ENCODE data around the gene CRIP2. TPM values are rescaled to one million over a fixed set of nuclear protein-coding genes. Genes with fewer than 3 reads are reported as not detected.

The CRIP2 gene
- total RNA-seq (10 to 100 TPM; 20.7 to 90.6 (median 50.9) TPM), polyA plus RNA-seq (100 to 1,000 TPM in 2 of 3 donors, 1 to 10 TPM in 1; 5.9 to 193 (median 141) TPM)
- long read RNA-seq, donor 1, transcript CRIP2-201 (8 exons, 1,857 nt), result major isoform, 8 of 9 reads
- long read RNA-seq, donor 1, partial matches to known transcripts, result 0 of 9 reads
- long read RNA-seq, donor 1, other reads (novel, unspliced or antisense), result 0 of 9 reads
- long read RNA-seq, donor 2, transcript CRIP2-201 (8 exons, 1,857 nt), result major isoform, 10 of 12 reads
- long read RNA-seq, donor 2, partial matches to known transcripts, result 0 of 12 reads
- long read RNA-seq, donor 2, other reads (novel, unspliced or antisense), result 0 of 12 reads
- long read RNA-seq, donor 3, partial matches to known transcripts, result 0 of 4 reads
- long read RNA-seq, donor 3, other reads (novel, unspliced or antisense), result 0 of 4 reads
- long read RNA-seq, donor 4, transcript CRIP2-201 (8 exons, 1,857 nt), result major isoform, 33 of 37 reads
- long read RNA-seq, donor 4, partial matches to known transcripts, result 2 of 37 reads
- long read RNA-seq, donor 4, other reads (novel, unspliced or antisense), result 2 of 37 reads
- long read RNA-seq, donor 5, transcript CRIP2-201 (8 exons, 1,857 nt), result major isoform, 69 of 74 reads
- long read RNA-seq, donor 5, partial matches to known transcripts, result 0 of 74 reads
- long read RNA-seq, donor 5, other reads (novel, unspliced or antisense), result 2 of 74 reads
- long read RNA-seq, donor 6, transcript CRIP2-201 (8 exons, 1,857 nt), result major isoform, 83 of 104 reads
- long read RNA-seq, donor 6, partial matches to known transcripts, result 6 of 104 reads
- long read RNA-seq, donor 6, other reads (novel, unspliced or antisense), result 10 of 104 reads
- long read RNA-seq, donor 7, transcript CRIP2-201 (8 exons, 1,857 nt), result major isoform, 6 of 7 reads
- long read RNA-seq, donor 7, partial matches to known transcripts, result 0 of 7 reads
- long read RNA-seq, donor 7, other reads (novel, unspliced or antisense), result 0 of 7 reads
- long read RNA-seq, donor 8, transcript CRIP2-201 (8 exons, 1,857 nt), result major isoform, 32 of 34 reads
- long read RNA-seq, donor 8, partial matches to known transcripts, result 0 of 34 reads
- long read RNA-seq, donor 8, other reads (novel, unspliced or antisense), result 0 of 34 reads
- long read RNA-seq, donor 9, transcript CRIP2-201 (8 exons, 1,857 nt), result major isoform, 8 of 8 reads
- long read RNA-seq, donor 9, partial matches to known transcripts, result 0 of 8 reads
- long read RNA-seq, donor 9, other reads (novel, unspliced or antisense), result 0 of 8 reads
- long read RNA-seq, donor 10, transcript CRIP2-201 (8 exons, 1,857 nt), result major isoform, 19 of 19 reads
- long read RNA-seq, donor 10, partial matches to known transcripts, result 0 of 19 reads
- long read RNA-seq, donor 10, other reads (novel, unspliced or antisense), result 0 of 19 reads

- Histone ChIP-seq H3K9me3 (replicated peaks in 1 of 3) (no peaks in the 10 kb centered on the region), H3K27me3 (no peaks in the 10 kb centered on the region), H3K4me1 (replicated peaks in 1 of 2) (peaks cover 6 to 48% of the 10 kb centered on the region in 2 donors), H3K27ac (peak within 1 kb of the TSS in 4 of 5 donors; percentile 28 to 87 (median 58)), H3K36me3 (replicated peaks in 1 of 2) (peaks cover 0 to 5% of the 10 kb centered on the region in 2 donors), H3K4me3 (peak within 1 kb of the TSS in 2 of 4 donors; percentile 37 to 77)
- intact Hi-C loops (cut with DNase I), result no loop called here
- 0% methylated on average over 19 to 118 of the region's 118 CpGs; no CpG with 5 or more reads in 1 of the 4 donors for WGBS, 4 donors
- TF ChIP-seq POLR2A (IDR thresholded peaks at IDR 0.05), result peak in 1 of 2 donors; percentile 17
- no peak for TF ChIP-seq CTCF (IDR thresholded peaks at IDR 0.05)
- no peak for DNase-seq
Observed at GRCh38 chr14:105474483-105475268, at the start of gene CRIP2. Gene CRIP2 (plus strand): TSS chr14:105474821. CDS start chr14:105474863, 42 bp downstream.

- DNase-seq, result no peak
- intact Hi-C loops (cut with DNase I), result no loop called here
- Histone ChIP-seq H3K27ac (no peak overlapping the region), H3K9me3 (replicated peaks in 1 of 3) (no peaks in the 10 kb centered on the region), H3K4me3 (no peak overlapping the region), H3K36me3 (replicated peaks in 1 of 2) (no peaks in the 10 kb centered on the region), H3K4me1 (replicated peaks in 1 of 2) (peaks cover 14 to 16% of the 10 kb centered on the region in 2 donors), H3K27me3 (no peaks in the 10 kb centered on the region)
- no peak for TF ChIP-seq CTCF (IDR thresholded peaks at IDR 0.05)
- TF ChIP-seq POLR2A (IDR thresholded peaks at IDR 0.05), result no peak
- 95 to 100% (median 96%) methylated on average over 1 to 12 of the region's 12 CpGs for WGBS, 4 donors
Observed at GRCh38 chr14:105424861-105425260, 49.8 kb upstream of the CRIP2 start.

DNA sequence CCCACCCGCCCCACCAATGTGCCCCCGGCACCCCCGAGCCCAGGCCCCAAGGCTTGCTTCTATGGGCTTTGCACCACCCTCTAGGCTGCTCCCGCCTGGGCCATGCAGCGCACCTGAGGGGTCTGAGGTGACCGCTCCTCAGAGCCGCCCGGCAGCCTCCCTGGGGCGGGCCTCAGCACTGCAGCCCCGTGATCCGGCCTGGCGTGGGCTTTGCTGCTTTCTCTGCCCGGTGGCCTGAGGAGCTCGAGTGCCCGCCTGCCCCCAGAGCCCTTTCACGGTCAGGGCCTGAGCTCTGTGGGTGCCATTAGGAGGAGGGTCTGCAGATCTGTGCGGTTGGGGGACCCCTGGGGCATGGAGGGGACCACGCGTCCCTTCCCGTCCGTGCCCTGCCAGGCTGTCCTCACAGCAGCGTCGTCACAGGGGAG is 48.8 kb upstream of the CRIP2 start:
- Histone ChIP-seq H3K4me3 (no peak overlapping the region), H3K27ac (no peak overlapping the region), H3K4me1 (replicated peaks in 1 of 2) (peaks cover 9 to 16% of the 10 kb centered on the region in 2 donors), H3K27me3 (no peaks in the 10 kb centered on the region), H3K36me3 (replicated peaks in 1 of 2) (no peaks in the 10 kb centered on the region), H3K9me3 (replicated peaks in 1 of 3) (no peaks in the 10 kb centered on the region)
- DNase-seq, result no peak
- TF ChIP-seq POLR2A (IDR thresholded peaks at IDR 0.05), result no peak
- intact Hi-C loops (cut with DNase I), result no loop called here
- 92 to 100% (median 98%) methylated on average over 6 to 23 of the region's 23 CpGs for WGBS, 4 donors
